Subcutaneous adipose tissue (tissue), 4 donors: ENCODE data around the gene ATAD3A. TPM values are rescaled to one million over a fixed set of nuclear protein-coding genes. Genes with fewer than 3 reads are reported as not detected.

Source experiments
- total RNA-seq, 4 donors: library from RNA; depleted of rRNA; stranded (reverse); fragments of >200 nt; gene quantifications; one replicate each; pipeline ENCODE4 v1.1.0, GENCODE V29; 2016
- TF ChIP-seq, protein P1 (sequence below): fragments of 450-650 bp; IDR thresholded peaks from one replicate; pipeline ENCODE4 v1.5.1; 2016; ENCODE audit warnings: low read depth, mild to moderate bottlenecking, control low read depth, antibody characterized with exemption, moderate library complexity

Gene ATAD3A
- total RNA-seq, 4 donors from 2014 or later, result 9.3 to 22.6 (median 12.9) TPM

DNA sequence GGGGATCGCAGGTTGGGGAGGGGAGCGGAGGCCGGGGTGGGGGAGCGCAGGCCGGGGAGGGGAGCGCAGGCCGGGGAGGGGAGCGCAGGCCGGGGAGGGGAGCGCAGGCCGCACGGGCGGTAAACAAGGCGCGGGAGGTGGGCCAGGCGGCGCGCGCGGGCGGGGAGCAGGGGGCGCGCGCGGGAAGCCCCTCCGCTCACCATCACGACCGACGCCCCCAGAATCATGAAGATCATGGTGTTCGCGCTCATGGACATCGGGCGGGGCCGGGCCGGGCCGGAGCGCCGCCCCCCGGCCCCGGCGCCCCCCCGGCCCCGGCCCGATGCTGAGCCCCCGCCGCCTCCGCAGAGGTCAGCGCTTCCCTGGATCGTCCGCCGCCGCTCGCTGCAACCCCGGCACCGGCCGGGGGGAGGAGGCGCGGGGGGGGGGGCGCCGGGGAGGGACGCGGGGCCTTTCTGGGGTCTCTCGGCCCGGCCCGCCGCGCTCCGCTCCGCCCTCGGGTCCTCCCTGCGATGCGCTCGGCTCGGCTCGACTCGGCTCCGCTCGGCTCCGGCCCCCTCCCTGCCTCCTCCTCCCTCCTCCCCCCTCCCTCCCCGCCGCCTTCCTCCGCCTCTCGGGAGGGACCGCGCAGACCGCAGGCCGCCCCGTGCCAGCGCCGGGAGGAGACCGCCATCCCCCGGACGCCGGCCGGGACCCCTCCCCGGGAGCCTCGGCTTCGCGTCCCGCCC lies 28.3 kb downstream of the ATAD3A start, which contains the start of gene TMEM240:
TSS of gene TMEM240 (minus strand) at position 535 of the 728 bp plus-strand sequence. CDS start at position 257, 278 bp downstream.
- TF ChIP-seq, protein P1, sequence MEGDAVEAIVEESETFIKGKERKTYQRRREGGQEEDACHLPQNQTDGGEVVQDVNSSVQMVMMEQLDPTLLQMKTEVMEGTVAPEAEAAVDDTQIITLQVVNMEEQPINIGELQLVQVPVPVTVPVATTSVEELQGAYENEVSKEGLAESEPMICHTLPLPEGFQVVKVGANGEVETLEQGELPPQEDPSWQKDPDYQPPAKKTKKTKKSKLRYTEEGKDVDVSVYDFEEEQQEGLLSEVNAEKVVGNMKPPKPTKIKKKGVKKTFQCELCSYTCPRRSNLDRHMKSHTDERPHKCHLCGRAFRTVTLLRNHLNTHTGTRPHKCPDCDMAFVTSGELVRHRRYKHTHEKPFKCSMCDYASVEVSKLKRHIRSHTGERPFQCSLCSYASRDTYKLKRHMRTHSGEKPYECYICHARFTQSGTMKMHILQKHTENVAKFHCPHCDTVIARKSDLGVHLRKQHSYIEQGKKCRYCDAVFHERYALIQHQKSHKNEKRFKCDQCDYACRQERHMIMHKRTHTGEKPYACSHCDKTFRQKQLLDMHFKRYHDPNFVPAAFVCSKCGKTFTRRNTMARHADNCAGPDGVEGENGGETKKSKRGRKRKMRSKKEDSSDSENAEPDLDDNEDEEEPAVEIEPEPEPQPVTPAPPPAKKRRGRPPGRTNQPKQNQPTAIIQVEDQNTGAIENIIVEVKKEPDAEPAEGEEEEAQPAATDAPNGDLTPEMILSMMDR, result no peak

DNA sequence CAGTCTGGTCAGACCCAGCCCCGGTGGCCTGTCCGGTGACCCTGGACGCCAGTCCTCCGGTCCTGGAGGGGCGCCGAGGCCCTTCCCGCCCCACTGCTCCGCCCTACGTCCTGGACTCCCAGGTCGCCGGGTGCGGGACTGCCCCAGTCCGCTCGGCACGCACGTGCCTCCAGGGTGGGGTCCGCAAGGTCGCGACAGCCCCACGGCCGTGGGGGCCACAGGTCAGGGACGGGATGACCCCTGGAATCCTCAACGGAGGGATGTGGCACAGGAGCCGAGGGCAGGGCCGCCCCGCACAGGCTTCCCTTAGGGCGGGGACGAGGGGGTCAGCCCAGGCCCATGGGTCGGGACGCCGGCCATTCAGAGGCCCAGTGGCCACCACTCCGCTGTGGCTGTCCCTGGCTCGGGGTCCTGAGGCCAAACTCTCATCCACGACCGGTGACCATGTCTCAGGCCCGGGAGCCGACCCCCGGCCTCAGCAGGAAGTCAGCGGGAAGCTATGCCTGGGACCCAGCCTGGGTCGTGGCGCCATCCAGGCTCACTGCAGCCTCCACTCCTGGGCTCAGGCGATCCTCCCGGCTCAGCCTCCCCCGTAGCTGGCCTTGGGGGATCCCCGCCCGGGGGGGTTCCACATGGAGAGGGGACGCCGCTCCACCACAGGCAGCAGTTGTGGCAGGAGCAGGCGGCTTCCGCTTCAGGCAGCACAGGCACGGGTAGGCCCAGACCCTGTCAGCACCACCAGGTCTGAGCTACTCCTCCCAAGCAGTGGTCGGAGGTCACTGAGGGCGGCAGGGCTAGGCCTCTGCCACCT lies 29.1 kb downstream of the ATAD3A start:
- TF ChIP-seq, protein P1, result no peak

DNA sequence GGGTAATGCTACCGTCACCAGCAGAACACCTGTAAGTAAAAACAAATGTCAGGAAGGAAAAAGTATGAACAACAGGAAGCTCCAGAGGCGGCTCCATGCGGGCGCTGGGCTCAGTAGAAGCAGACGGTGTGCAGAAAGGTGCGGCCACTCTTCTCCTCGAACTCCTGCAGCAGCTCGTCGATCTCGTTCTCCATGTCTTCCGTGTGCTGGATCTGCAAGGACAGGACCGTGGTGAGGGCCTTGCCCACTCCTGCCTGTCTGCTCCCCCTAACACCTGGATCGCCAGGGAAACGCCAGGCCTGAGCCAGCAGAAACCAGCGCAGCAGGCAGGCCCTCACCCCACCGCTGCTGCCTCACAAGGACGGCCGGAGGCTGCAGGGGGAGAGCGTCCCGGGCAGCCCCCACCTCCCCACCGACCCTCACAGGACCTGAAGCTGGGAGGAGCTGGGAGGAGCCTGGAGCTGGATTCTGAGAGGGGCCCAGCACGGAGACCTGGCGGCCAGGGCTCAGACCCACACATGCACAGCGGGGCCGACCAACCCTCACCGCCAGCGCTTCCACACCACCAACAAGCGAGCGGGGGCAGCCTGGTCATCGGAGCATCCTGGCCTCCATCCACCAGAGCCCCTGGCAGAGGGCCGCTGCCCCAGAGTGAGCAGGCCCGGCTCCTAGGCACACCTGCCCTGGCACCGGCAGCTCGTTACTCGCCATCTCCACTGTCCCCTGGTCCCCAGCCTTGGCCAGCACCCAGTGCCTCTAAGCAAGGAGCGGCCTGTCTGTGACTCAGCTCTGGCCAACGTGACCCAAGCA lies 30.2 kb downstream of the ATAD3A start:
- TF ChIP-seq, protein P1, result no peak

DNA sequence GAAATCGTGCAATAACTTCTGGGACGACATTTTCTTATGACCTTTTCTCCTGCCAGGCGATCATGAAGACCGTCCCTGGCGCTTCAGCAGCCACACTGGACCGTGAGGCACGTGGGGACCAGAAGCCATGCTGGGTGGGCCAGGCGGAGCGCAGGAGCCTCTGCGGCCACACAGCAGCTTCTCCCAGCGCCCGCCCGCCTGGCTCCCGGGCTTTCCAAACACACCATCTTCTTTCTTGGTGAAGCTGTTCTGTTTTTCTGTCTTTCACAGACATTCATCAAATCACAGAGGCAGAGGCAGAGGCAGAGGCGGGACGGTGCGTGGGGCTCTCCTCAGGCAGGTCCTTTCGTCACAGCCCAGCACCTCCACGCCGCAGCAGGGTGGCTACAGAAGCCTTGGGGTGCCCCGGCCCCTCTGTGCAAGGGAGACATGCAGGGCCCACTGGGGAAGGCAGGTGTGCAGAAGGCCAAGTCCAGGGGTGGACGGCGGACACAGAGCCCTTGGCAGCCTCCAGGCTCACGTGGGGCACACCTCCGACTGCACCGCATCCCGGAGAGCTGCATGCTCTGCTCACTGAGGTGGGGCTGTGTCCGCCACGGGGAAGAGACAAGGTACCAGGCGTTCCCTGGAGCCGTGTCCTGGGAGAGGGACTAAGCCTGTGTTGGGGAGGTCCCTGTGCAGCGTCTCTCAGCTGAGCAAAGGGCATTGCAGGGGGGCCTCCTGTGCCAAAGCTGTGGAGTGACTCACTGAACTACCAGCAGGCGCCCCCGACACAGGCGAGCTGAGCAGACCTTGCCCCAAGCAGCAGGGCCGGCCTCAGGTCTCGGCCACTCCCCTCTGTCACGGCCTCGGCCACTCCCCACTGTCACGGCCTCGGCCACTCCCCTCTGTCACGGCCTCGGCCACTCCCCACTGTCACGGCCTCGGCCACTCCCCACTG lies 31.1 kb downstream of the ATAD3A start:
- TF ChIP-seq, protein P1, result no peak

DNA sequence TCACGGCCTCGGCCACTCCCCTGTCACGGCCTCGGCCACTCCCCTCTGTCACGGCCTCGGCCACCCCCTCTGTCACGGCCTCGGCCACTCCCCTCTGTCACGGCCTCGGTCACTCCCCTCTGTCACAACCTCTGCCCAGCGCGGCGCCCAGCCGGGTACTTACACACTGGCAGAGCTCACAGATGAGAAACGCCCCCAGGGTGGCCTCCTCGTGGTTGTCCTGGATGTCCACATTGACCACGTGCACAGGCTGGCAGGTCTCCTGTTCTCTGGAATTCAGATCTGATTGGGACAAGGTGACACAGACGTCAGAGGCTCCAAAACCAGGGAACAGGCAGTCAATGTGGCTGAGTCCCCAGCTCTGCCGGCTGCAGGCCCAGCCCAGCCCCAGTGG lies 31.7 kb downstream of the ATAD3A start:
- TF ChIP-seq, protein P1, result no peak

DNA sequence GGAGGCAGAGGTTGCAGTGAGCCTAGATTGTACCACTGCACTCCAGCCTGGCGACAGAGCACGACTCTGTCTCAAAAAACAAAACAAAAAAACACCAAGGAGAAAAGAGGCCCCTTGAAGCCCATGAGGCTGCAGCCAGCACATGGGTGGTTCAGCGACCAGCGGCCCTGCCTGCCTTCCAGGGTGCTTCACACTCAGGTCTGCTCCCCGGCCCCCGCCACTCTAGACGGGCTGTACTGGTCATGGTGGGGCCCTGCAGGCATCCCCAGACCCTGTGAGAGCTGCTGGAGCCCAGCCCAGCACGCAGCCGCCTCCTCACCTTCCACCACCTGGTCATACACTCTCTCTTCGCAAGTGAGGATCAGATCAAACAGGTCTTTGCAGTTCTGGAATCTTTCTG lies 32.6 kb downstream of the ATAD3A start:
- TF ChIP-seq, protein P1, result no peak
